Upper lobe of left lung (tissue), 4 donors: ENCODE results near the gene OLFM3.

ENCODE experiments used
- EP300 ChIP-seq, 4 donors: sonication (generic); formaldehyde crosslinking; IDR thresholded peaks; one replicate each; pipeline ENCODE4 v1.5.1; 2017; ENCODE audit warnings: antibody characterized with exemption in 4 of 4, control low read depth in 2 of 4
- TF ChIP-seq, protein P1 (sequence below), 6 experiments: fragments of 450-650 bp in 4 of 6; fragments of 200-600 bp in 2 of 6; sonication (generic) in 2 of 6; IDR thresholded peaks; one replicate each; pipeline ENCODE4 v1.5.1; 2016 to 2019; ENCODE audit warnings: antibody characterized with exemption in 6 of 6

DNA sequence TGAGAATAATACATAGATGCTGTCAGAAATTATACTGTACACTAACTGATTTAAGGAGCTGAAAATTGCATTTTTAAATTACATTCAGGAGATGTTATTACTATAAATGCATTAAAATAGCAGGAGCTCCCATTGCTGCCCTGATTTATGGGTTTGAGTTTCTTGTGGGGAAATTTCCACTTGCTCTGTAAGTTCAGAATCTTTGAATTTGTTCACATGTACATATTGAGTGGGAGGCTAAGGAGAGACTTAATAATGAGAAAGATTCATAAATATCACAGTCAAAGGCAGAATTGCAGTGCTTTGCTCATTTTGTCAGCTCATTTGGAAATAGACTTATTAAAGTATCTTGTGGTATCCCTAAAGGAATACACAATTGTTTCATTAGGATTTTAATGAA, 170.3 kb downstream of the OLFM3 start:
- TF ChIP-seq, protein P1, sequence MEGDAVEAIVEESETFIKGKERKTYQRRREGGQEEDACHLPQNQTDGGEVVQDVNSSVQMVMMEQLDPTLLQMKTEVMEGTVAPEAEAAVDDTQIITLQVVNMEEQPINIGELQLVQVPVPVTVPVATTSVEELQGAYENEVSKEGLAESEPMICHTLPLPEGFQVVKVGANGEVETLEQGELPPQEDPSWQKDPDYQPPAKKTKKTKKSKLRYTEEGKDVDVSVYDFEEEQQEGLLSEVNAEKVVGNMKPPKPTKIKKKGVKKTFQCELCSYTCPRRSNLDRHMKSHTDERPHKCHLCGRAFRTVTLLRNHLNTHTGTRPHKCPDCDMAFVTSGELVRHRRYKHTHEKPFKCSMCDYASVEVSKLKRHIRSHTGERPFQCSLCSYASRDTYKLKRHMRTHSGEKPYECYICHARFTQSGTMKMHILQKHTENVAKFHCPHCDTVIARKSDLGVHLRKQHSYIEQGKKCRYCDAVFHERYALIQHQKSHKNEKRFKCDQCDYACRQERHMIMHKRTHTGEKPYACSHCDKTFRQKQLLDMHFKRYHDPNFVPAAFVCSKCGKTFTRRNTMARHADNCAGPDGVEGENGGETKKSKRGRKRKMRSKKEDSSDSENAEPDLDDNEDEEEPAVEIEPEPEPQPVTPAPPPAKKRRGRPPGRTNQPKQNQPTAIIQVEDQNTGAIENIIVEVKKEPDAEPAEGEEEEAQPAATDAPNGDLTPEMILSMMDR (IDR thresholded peaks at IDR 0.05) = no peak
- no peak for TF ChIP-seq EP300 (IDR thresholded peaks at IDR 0.05)
